ENCODE results near the gene SLC43A2.
"Not testable (repeated sequence)": the region's sequence is repeated elsewhere in the genome, so short reads cannot be mapped to it uniquely, and the experiment has no call there.

Gene SLC43A2

DNA sequence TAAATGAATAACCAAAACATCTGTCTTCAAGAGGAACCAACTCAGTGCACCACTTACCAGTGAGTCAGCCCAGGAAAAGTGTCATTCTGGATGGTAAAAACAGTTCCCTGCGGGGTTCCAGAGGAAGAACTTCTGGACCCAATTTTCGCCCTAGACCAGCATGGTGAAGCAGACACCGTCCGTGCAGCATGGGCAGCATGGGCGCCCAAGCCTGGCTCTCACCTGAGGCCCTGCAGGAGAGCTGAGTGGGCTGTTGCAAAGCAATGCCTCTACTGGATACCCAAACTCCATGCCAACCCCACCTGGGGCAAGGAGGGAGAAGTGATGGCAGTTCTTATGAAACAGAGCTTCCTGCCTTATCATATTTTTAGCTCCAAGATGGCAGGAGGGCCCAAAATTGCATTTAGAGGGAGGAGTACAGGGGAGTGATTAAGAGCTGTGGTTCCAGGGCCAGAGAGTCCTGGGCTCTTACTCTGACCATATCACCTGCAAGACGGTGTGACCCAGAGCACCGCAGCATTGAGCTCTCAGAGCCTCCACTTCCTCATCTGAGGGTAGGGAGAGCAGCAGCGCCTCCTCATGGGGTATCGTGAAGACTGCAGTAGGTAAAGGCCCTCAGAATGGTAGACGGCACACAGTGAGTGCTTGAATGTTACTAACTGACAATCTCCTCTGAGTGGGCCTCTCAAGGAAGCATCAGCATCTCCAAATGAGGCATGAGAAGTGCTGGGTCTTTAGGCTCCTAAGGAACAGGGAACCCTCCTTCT is 95.6 kb downstream of the SLC43A2 start:
- no peak for DNase-seq

DNA sequence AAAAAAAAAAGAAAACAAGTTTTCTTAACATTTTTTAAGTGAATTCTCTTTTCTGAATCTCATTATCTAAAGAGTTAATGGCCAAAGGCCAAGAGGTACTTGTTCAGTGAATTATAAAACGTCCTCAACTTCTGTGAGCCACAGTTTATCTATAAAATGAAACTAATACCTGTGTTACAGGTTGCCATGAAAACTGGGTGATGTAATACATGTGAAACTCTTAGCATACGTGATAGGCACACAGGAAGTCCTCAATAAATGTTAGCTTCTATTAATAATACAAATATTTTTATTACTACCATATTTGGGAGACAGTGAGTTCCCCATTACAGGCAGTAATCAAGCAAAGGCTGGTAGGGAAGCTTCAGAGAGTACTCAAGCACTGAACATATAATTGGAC is 98.8 kb downstream of the SLC43A2 start:
- DNase-seq, result no peak

- not testable (repeated sequence) for DNase-seq
These were observed 101.8 kb downstream of the SLC43A2 start for GRCh38 chr17:1526876-1527275.

DNA sequence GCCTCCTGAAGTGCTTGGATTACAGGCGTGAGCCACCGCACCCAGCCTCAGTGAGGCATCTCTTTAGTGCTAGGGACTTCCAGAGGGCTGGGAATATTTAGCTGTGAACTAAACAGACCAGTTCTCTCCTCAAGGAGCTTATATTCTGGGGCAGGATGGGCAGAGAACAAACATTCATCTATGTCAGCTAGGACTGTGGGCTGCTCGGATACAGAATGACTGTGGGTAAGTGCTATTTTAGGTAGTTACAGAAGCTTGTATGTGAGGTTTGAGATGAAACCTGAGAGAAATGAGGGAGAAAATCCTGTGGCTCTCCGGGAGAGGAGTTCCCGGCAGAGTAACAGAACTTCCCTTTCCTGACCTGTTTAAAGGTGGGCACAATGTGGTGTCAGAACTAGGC is 106.0 kb downstream of the SLC43A2 start:
- DNase-seq, result no peak

DNA sequence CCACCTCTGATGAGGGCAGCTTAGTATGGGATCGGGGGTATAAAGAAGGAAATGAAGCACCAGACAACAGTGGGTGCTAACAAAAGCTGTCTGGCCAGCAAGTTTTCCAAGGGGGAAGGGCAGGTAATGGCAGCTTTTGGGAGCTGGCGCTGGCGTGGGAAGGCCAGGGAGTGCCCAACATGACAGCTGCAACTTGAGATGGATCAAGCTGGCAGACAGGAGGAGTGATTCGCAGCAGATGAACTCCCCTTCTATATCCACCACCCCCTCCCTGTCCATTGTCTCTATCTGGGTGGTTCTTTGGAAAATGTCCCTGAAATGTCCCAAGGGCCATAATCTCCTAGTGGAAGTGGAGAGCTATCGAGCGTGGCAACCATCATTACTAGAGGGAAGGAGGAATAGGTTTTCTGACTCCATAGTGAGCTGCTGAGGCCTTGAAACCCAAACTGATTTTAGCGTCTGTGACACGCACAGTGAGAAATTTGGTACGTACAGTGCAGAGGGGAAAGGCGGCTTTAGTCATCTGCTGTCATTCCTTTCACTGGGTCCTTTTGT is 107.5 kb downstream of the SLC43A2 start:
- no peak for DNase-seq

GRCh38 chr17:1519678-1520077 is 109.0 kb downstream of the SLC43A2 start:
- no peak for DNase-seq

All from NCI-H187 (cell line).